Karpas-422 (cell line): ENCODE measurements around the gene AKT3. TPM values are rescaled to one million over a fixed set of nuclear protein-coding genes. Genes with fewer than 3 reads are reported as not detected.

ENCODE experiments used
- DNase-seq: peaks from one replicate; pipeline ENCODE4 v3.0.0-alpha.2; 2015
- H2AFZ ChIP-seq: fragments of 200-600 bp; sonication (generic); 2 replicates; pipeline ENCODE4 v1.6.1; 2014; ENCODE audit warnings: antibody characterized with exemption, low read length, mixed read lengths
- H3K27ac ChIP-seq: fragments of 200-600 bp; sonication (generic); 2 replicates; pipeline ENCODE4 v1.5.1; 2014; ENCODE audit warnings: mild to moderate bottlenecking, low read length, moderate library complexity
- H3K27me3 ChIP-seq: fragments of 200-600 bp; sonication (generic); 2 replicates; pipeline ENCODE4 v1.6.1; 2014; ENCODE audit warnings: low read length, mixed read lengths
- H3K36me3 ChIP-seq: fragments of 200-600 bp; sonication (generic); 2 replicates; pipeline ENCODE4 v1.6.1; 2014; ENCODE audit warnings: low read length, mixed read lengths; ENCODE audit not compliant: insufficient read depth
- H3K4me1 ChIP-seq: fragments of 200-600 bp; sonication (generic); 2 replicates; pipeline ENCODE4 v1.6.1; 2014; ENCODE audit warnings: mild to moderate bottlenecking, low read length, mixed read lengths
- H3K4me2 ChIP-seq: fragments of 200-600 bp; sonication (generic); 2 replicates; pipeline ENCODE4 v1.6.1; 2014; ENCODE audit warnings: low read length, low read depth, mild to moderate bottlenecking; ENCODE audit not compliant: poor library complexity, severe bottlenecking
- H3K4me3 ChIP-seq: fragments of 200-600 bp; sonication (generic); 2 replicates; pipeline ENCODE4 v1.5.1; 2014; ENCODE audit warnings: mild to moderate bottlenecking, antibody characterized with exemption, low read length, mixed read lengths
- H3K79me2 ChIP-seq: fragments of 200-600 bp; sonication (generic); 2 replicates; pipeline ENCODE4 v1.6.1; 2014; ENCODE audit warnings: mild to moderate bottlenecking, low read length, mixed read lengths
- H3K9ac ChIP-seq: fragments of 200-600 bp; sonication (generic); 2 replicates; pipeline ENCODE4 v1.6.0; 2014; ENCODE audit warnings: low read length
- H3K9me2 ChIP-seq: fragments of 200-600 bp; sonication (generic), shearing (Covaris generic); replicated peaks from 2 replicates; pipeline ENCODE4 v1.6.0; 2014; ENCODE audit warnings: mild to moderate bottlenecking, low read length, moderate library complexity; ENCODE audit not compliant: insufficient read depth
- H3K9me3 ChIP-seq: fragments of 300-700, 200-600 bp; sonication (generic); 2 replicates; pipeline ENCODE4 v1.6.1; 2014; ENCODE audit warnings: low read length, mixed read lengths
- H4K20me1 ChIP-seq: fragments of 200-600 bp; sonication (generic); 2 replicates; pipeline ENCODE4 v1.6.1; 2014; ENCODE audit warnings: mild to moderate bottlenecking, antibody characterized with exemption, low read length, low read depth; ENCODE audit not compliant: insufficient read depth
- total RNA-seq: library from RNA; depleted of rRNA; stranded (reverse); fragments of >200 nt; shearing (Covaris generic); gene quantifications from 2 replicates; pipeline ENCODE4 v1.2.3, GENCODE V29; 2014; ENCODE audit warnings: low replicate concordance

AKT3 gene
- total RNA-seq, 1 experiment from 2014 or later: 0.11 TPM

- Histone ChIP-seq H3K9ac (no peak overlapping the region), H3K9me3 (no peaks in the 10 kb centered on the region; the same call in 1 of the 2 replicates), H4K20me1 (no peaks in the 10 kb centered on the region), H3K4me1 (no peaks in the 10 kb centered on the region), H2AFZ (no peak overlapping the region), H3K4me2 (no peak overlapping the region), H3K9me2 (0 out of 2 replicates have a peak, but pooled peaks cover 3% of the 10 kb centered on the region), H3K36me3 (no peaks in the 10 kb centered on the region), H3K79me2 (no peaks in the 10 kb centered on the region), H3K27me3 (no peaks in the 10 kb centered on the region; the same call in 1 of the 2 replicates), H3K4me3 (no peak overlapping the region), H3K27ac (no peak overlapping the region)
- no peak for DNase-seq
These were observed 226.2 kb downstream of the AKT3 start for GRCh38 chr1:243623841-243624240.

GRCh38 chr1:243621973-243622372 lies 228.1 kb downstream of the AKT3 start:
- H2AFZ ChIP-seq: no peak overlapping the region
- no peaks in the 10 kb centered on the region for H4K20me1 ChIP-seq
- H3K4me2 ChIP-seq: no peak overlapping the region
- no peak for DNase-seq
- H3K79me2 ChIP-seq: no peaks in the 10 kb centered on the region
- H3K9me3 ChIP-seq: no peaks in the 10 kb centered on the region; the same call in 1 of the 2 replicates
- no peak overlapping the region for H3K9ac ChIP-seq
- H3K4me1 ChIP-seq: no peaks in the 10 kb centered on the region
- no peak overlapping the region for H3K27ac ChIP-seq
- H3K27me3 ChIP-seq: no peaks in the 10 kb centered on the region; the same call in 1 of the 2 replicates
- no peak overlapping the region for H3K4me3 ChIP-seq
- H3K36me3 ChIP-seq: no peaks in the 10 kb centered on the region
- 0 out of 2 replicates have a peak, but pooled peaks cover 3% of the 10 kb centered on the region for H3K9me2 ChIP-seq

GRCh38 chr1:243620096-243620495 lies 229.9 kb downstream of the AKT3 start:
- H3K79me2 ChIP-seq: no peaks in the 10 kb centered on the region
- no peak overlapping the region for H3K27ac ChIP-seq

GRCh38 chr1:243609698-243610097 lies 240.3 kb downstream of the AKT3 start:
- no peaks in the 10 kb centered on the region for H3K79me2 ChIP-seq
- DNase-seq: no peak
- no peak overlapping the region for H3K27ac ChIP-seq
- H3K4me1 ChIP-seq: no peaks in the 10 kb centered on the region
- no peaks in the 10 kb centered on the region for H3K27me3 ChIP-seq
- H3K4me3 ChIP-seq: no peak overlapping the region
- no peaks in the 10 kb centered on the region for H3K36me3 ChIP-seq
- no peak overlapping the region for H3K9ac ChIP-seq
- H3K4me2 ChIP-seq: no peak overlapping the region
- H4K20me1 ChIP-seq: no peaks in the 10 kb centered on the region
- no peaks in the 10 kb centered on the region for H3K9me2 ChIP-seq
- H3K9me3 ChIP-seq: no peaks in the 10 kb centered on the region
- no peak overlapping the region for H2AFZ ChIP-seq

More at GRCh38 chr1:243620096-243620495, 229.9 kb downstream of the AKT3 start:
- Histone ChIP-seq H4K20me1 (no peaks in the 10 kb centered on the region), H3K9me3 (no peaks in the 10 kb centered on the region; the same call in 1 of the 2 replicates), H3K27me3 (no peaks in the 10 kb centered on the region; the same call in 1 of the 2 replicates), H3K36me3 (no peaks in the 10 kb centered on the region), H2AFZ (no peak overlapping the region), H3K9ac (no peak overlapping the region), H3K4me1 (no peaks in the 10 kb centered on the region), H3K4me2 (no peak overlapping the region), H3K9me2 (0 out of 2 replicates have a peak, but pooled peaks cover 3% of the 10 kb centered on the region), H3K4me3 (no peak overlapping the region)
- DNase-seq: no peak

GRCh38 chr1:243605604-243606003 lies 244.4 kb downstream of the AKT3 start:
- Histone ChIP-seq H3K27ac (no peak overlapping the region), H2AFZ (no peak overlapping the region), H3K27me3 (no peaks in the 10 kb centered on the region), H3K4me1 (no peaks in the 10 kb centered on the region), H3K36me3 (no peaks in the 10 kb centered on the region), H3K9ac (no peak overlapping the region), H4K20me1 (no peaks in the 10 kb centered on the region), H3K9me2 (no peaks in the 10 kb centered on the region), H3K9me3 (no peaks in the 10 kb centered on the region), H3K79me2 (no peaks in the 10 kb centered on the region), H3K4me3 (no peak overlapping the region), H3K4me2 (no peak overlapping the region)
- DNase-seq: no peak

- Histone ChIP-seq H4K20me1 (no peaks in the 10 kb centered on the region), H3K9ac (no peak overlapping the region), H3K36me3 (no peaks in the 10 kb centered on the region), H2AFZ (no peak overlapping the region), H3K27me3 (no peaks in the 10 kb centered on the region), H3K4me1 (no peaks in the 10 kb centered on the region), H3K79me2 (no peaks in the 10 kb centered on the region), H3K4me3 (no peak overlapping the region), H3K9me3 (no peaks in the 10 kb centered on the region), H3K27ac (no peak overlapping the region), H3K9me2 (no peaks in the 10 kb centered on the region), H3K4me2 (no peak overlapping the region)
- no peak for DNase-seq
These were observed 248.3 kb downstream of the AKT3 start for GRCh38 chr1:243601720-243602119.

- Histone ChIP-seq H4K20me1 (no peaks in the 10 kb centered on the region), H3K4me2 (no peak overlapping the region), H3K27ac (no peak overlapping the region), H3K4me1 (no peaks in the 10 kb centered on the region), H3K79me2 (no peaks in the 10 kb centered on the region), H3K9me2 (no peaks in the 10 kb centered on the region), H3K36me3 (no peaks in the 10 kb centered on the region), H3K9ac (no peak overlapping the region), H3K27me3 (no peaks in the 10 kb centered on the region), H2AFZ (no peak overlapping the region; the same call in 1 of the 2 replicates), H3K4me3 (no peak overlapping the region), H3K9me3 (no peaks in the 10 kb centered on the region)
- no peak for DNase-seq
These were observed 251.6 kb downstream of the AKT3 start for GRCh38 chr1:243598433-243598832.

- Histone ChIP-seq H2AFZ (no peak overlapping the region), H3K27me3 (no peaks in the 10 kb centered on the region), H3K9me2 (no peaks in the 10 kb centered on the region), H4K20me1 (no peaks in the 10 kb centered on the region), H3K4me2 (no peak overlapping the region), H3K27ac (no peak overlapping the region), H3K9me3 (no peaks in the 10 kb centered on the region), H3K4me3 (no peak overlapping the region), H3K36me3 (no peaks in the 10 kb centered on the region), H3K4me1 (no peaks in the 10 kb centered on the region), H3K79me2 (no peaks in the 10 kb centered on the region), H3K9ac (no peak overlapping the region)
- no peak for DNase-seq
These were observed 252.7 kb downstream of the AKT3 start for GRCh38 chr1:243597383-243597782.
